Fibroblast of villous mesenchyme (primary cell): ENCODE results near the gene C16orf89. TPM values are rescaled to one million over a fixed set of nuclear protein-coding genes. Genes with fewer than 3 reads are reported as not detected.

Source experiments
- DNase-seq: peaks from one replicate; pipeline ENCODE4 v3.0.0-alpha.2; 2010; ENCODE audit warnings: low read depth
- H3K4me3 ChIP-seq: 2 replicates; pipeline ENCODE4 v1.5.1; 2011; ENCODE audit warnings: low read depth, mild to moderate bottlenecking, low read length
- CTCF ChIP-seq: IDR thresholded peaks from 2 replicates; pipeline ENCODE4 v1.5.1; 2012; ENCODE audit warnings: low read depth, mild to moderate bottlenecking, low read length; ENCODE audit not compliant: insufficient read depth
- total RNA-seq: library from RNA; depleted of rRNA; stranded (reverse); fragments of >200 nt; gene quantifications from 2 replicates; pipeline ENCODE4 v1.2.3, GENCODE V29; 2012

C16orf89 gene
- total RNA-seq, 1 donor = not detected

- DNase-seq = no peak
- no peak for TF ChIP-seq CTCF
- no peak overlapping the region for H3K4me3 ChIP-seq
Observed at GRCh38 chr16:5069854-5070253, 4.1 kb upstream of the C16orf89 start.

- no peak for TF ChIP-seq CTCF
- no peak for DNase-seq
- H3K4me3 ChIP-seq = no peak overlapping the region
Observed at GRCh38 chr16:5069048-5069447, 3.3 kb upstream of the C16orf89 start.

GRCh38 chr16:5066511-5066910 is 755 bp upstream of the C16orf89 start:
- no peak for DNase-seq
- no peak overlapping the region for H3K4me3 ChIP-seq
- TF ChIP-seq CTCF = no peak

- no peak for DNase-seq
- no peak overlapping the region for H3K4me3 ChIP-seq
- no peak for TF ChIP-seq CTCF
Observed at GRCh38 chr16:5065326-5065725, 430 bp downstream of the C16orf89 start.

- DNase-seq = no peak
- no peak overlapping the region for H3K4me3 ChIP-seq
- no peak for TF ChIP-seq CTCF
Observed at GRCh38 chr16:5064915-5065314, 841 bp downstream of the C16orf89 start.

- no peak for DNase-seq
- no peak for TF ChIP-seq CTCF
- H3K4me3 ChIP-seq = no peak overlapping the region
Observed at GRCh38 chr16:5062790-5063765, 2.7 kb downstream of the C16orf89 start.
